GM10266 (cell line): ENCODE data around the gene LYZL2.

Source experiments
- DNase-seq: peaks from one replicate; pipeline ENCODE4 v3.0.0; 2012; ENCODE audit errors: extremely low spot score
- TF ChIP-seq, protein P1 (sequence below): IDR thresholded peaks from 2 replicates; pipeline ENCODE4 v1.5.1; 2012; ENCODE audit warnings: mild to moderate bottlenecking, low read depth; ENCODE audit not compliant: control insufficient read depth, insufficient read depth; ENCODE audit errors: missing control alignments

Gene LYZL2

DNA sequence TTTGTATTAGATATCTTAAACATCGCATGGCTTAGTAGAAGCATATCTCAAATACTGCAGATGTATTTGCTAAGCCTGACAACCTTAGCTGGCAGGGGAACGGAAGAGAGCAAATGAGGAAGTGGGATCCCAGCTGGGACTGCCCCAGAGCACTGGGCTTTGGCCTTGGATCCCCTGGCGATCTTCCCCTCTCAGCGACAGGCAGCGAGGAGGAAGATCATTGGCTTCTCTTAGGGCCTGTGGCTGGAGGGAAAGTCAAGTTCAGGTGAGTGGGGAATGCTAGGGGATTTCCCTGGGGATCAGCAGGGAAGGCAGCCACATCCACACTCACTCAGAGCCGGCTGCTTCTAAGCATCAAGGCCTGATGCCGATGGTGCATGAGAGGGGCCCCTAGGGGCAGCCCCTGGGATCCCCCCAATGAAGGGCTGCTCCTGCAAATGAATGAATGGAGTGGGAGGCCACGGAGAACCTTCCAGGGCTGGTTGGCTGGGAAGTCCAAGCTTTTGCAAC, 42.0 kb downstream of the LYZL2 start:
- DNase-seq: peak; percentile 72
- TF ChIP-seq, protein P1, sequence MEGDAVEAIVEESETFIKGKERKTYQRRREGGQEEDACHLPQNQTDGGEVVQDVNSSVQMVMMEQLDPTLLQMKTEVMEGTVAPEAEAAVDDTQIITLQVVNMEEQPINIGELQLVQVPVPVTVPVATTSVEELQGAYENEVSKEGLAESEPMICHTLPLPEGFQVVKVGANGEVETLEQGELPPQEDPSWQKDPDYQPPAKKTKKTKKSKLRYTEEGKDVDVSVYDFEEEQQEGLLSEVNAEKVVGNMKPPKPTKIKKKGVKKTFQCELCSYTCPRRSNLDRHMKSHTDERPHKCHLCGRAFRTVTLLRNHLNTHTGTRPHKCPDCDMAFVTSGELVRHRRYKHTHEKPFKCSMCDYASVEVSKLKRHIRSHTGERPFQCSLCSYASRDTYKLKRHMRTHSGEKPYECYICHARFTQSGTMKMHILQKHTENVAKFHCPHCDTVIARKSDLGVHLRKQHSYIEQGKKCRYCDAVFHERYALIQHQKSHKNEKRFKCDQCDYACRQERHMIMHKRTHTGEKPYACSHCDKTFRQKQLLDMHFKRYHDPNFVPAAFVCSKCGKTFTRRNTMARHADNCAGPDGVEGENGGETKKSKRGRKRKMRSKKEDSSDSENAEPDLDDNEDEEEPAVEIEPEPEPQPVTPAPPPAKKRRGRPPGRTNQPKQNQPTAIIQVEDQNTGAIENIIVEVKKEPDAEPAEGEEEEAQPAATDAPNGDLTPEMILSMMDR: no peak

DNA sequence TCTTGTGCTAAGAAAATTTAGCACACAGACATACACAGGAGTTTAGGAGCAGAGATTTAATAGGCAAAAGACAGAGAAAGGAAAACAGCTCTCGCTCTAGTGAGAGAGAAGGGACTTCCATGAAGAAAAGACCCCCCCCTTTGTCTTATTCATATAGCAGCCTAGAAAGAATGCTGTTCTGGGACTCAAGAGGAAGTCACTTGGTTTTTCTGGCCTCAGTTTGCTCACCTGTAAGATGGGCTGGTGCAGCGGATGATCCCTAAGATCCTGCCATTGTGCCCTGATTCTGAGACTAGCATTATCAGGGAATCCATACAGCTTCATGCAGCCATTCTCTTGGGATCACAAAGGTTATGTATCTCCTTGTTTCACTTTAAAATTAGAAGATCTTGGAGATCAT, 42.7 kb downstream of the LYZL2 start:
- DNase-seq: no peak

DNA sequence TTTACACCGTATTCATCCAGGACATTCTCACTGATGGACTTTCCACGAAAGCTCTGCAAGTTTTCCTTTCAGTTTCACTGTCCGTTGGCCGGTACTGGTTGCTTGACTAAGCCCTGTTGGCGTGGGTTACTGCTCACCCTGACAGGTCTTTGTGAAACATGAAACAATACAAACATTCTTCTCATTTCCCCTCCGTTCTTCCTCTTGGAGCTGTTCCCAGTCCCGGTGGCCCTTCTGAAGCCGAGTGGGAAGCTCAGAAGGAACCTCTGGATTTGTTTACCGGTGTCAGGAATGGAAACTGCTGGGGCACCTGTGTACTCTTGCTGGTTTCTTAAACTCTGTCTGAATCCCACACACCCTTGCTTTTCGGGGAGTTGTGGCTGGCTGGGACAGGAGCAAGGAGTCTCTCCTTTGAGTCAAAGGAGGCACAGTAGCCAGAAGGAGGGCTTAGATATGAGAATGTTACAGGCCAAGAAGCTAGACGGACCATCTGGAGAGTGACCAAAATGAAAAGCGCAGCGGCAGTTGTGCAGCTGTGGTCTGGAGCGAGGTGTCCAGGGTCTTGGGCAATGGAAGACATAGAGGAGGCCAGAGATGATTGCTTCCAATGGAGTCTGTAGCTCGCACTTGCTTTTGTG, 45.7 kb downstream of the LYZL2 start:
- peak; percentile 43 for DNase-seq

More for the DNA sequence above, 42.7 kb downstream of the LYZL2 start:
- TF ChIP-seq, protein P1: no peak

DNA sequence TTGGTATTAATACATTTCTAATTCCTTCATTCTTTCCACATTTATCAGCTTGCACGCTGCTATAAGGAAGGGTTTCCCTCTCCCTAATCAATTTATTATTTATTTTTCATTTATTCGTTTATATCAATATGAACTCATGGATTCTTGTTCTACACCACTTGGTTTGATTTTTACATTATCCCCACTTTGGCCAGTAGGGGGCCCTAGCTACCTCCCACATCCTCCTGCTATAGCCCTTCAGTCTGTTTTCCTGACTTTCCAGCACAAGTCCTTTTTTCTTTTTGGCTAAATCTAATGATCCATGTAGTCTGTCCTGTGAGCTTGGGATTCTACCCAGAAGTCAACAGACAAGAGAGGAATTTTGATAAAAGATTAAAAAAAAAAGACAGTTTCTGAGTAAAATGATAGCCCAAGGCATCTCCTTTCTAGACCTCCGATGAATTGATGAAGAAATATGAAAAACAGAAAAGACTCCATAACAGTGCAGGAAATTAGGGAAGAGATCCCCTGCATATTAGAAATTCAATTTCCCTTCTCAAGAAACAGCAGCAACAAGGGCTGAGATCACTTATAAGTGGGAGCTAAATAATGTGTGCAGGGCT, 47.7 kb downstream of the LYZL2 start:
- TF ChIP-seq, protein P1: peak; percentile 77
- peak; percentile 50 for DNase-seq

More for the DNA sequence above, 45.7 kb downstream of the LYZL2 start:
- TF ChIP-seq, protein P1: no peak

DNA sequence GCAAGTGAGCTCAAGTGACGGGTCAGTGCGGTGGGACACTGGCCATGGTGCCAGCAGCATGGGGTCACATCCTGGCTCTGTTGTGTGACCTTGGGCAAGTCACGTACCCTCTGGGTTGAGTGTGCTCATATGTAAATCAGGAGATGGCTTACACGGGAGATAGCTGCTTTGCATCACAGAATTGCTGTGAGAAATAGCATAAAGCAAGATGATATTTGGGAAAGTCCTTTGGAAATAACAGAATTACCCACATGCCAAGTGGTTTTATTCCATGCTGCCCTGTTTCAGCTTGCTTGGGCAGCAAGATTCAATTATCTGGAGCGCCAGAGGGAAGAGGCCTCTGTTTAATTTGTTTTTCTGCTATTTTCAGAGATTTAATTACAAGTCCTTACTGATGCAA, 48.9 kb downstream of the LYZL2 start:
- TF ChIP-seq, protein P1: no peak
- DNase-seq: no peak

DNA sequence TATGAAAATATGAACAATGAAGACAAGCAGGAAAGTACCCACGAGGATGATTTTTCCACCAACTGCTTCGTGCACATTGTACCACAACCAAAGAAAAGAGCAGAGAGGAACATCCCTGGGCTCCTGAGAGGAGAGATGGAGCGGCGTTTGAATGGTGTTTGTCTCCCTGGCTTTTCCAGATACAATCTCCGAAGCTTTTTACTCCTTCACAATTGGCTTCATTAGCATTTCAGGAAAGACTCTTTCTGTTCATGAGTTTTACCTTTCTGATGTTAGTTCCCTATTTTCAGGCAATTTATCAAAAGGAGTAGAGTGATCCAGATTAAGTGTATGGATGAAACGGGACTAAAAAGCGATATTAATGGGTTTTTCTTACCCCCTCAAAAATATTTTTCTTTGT, 49.3 kb downstream of the LYZL2 start:
- no peak for DNase-seq
- TF ChIP-seq, protein P1: no peak

DNA sequence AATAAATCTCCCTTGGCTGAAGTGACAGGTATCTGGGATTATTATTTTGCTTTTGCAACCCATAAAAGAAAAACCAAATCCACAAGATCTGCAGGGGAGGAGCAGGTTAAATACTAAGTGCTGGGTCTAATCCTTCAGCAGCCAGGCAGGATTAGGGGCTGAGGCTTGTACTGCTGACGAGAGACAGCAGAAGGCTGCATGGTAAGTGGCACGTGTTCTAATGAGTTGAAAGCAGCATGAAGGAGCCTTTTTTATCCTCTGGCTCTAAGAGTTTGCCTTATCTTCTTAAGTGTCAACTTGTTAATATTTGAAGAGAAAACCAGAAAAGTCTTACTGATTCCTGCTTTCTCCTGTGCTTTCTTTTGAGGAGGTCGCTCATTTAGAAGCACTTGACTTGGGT, 50.0 kb downstream of the LYZL2 start:
- TF ChIP-seq, protein P1: no peak
- no peak for DNase-seq
